GM18951 (cell line): Measurements from ENCODE around the gene HMG20B.

ENCODE experiments used
- POLR2A ChIP-seq: IDR thresholded peaks from 4 replicates; pipeline ENCODE4 v1.6.1; 2011; ENCODE audit warnings: mild to moderate bottlenecking; ENCODE audit not compliant: insufficient read length, insufficient read depth; ENCODE audit errors: extremely low read depth
- in situ Hi-C: fragments of 300-500 bp; cut with MboI; formaldehyde crosslinking; loops from one replicate; pipeline ENCODE4 v1.12.0; 2022; ENCODE audit warnings: low sequenced_read_pairs, mixed read lengths, inconsistent platforms; ENCODE audit not compliant: unreplicated experiment

Gene HMG20B

GRCh38 chr19:3626473-3627350 lies 54.0 kb downstream of the HMG20B start, which contains the start of gene CACTIN:
TSS of gene CACTIN (minus strand) at chr19:3626790. CDS start at chr19:3626762, 28 bp downstream.
- TF ChIP-seq POLR2A, result peak; percentile 94
- in situ Hi-C loops, result no loop called here

DNA sequence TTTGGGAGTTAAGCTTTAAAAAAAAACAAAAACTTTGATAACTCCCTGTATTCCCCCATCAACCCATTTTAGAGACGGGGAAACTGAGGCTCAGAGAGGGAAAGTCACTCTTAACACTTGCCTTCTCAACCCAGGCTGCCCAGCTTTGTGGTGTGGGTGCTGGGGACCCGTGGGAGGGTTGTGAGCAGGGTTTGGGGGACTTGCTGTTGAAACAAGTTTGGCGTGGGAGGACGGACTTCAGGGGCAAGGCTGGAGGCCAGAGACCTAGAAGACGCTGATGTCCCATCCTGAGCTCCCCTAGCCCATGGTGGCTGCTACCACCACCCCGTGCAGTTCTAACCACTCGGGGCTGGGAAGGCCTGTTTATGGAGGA lies 54.6 kb downstream of the HMG20B start:
- TF ChIP-seq POLR2A, result no peak
- in situ Hi-C loops, result no loop called here
